Trophoblast cell (in vitro differentiated cells and primary cell): ENCODE measurements around the gene HMOX2.

ENCODE experiments used
- DNase-seq, 2 donors: peaks; one replicate each; pipeline ENCODE4 v3.0.0-alpha.2; 2016
- H2AFZ ChIP-seq: 2 replicates; pipeline ENCODE4 v1.6.1; 2013; ENCODE audit warnings: low read length, moderate library complexity, mild to moderate bottlenecking; ENCODE audit not compliant: insufficient read depth, poor library complexity
- H2AK5ac ChIP-seq: 2 replicates; pipeline ENCODE4 v1.6.1; 2013; ENCODE audit warnings: mild to moderate bottlenecking, low read length
- H2BK120ac ChIP-seq: 2 replicates; pipeline ENCODE4 v1.6.1; 2013; ENCODE audit warnings: low read length, mild to moderate bottlenecking, moderate library complexity; ENCODE audit not compliant: insufficient read depth, poor library complexity
- H2BK12ac ChIP-seq: 2 replicates; pipeline ENCODE4 v1.6.1; 2013; ENCODE audit warnings: mild to moderate bottlenecking, low read length, moderate library complexity
- H2BK5ac ChIP-seq: 2 replicates; pipeline ENCODE4 v1.6.1; 2013; ENCODE audit warnings: low read length, low read depth, moderate library complexity, mild to moderate bottlenecking; ENCODE audit not compliant: poor library complexity
- H3K14ac ChIP-seq: 2 replicates; pipeline ENCODE4 v1.6.1; 2013; ENCODE audit warnings: mild to moderate bottlenecking, low read length
- H3K18ac ChIP-seq: 2 replicates; pipeline ENCODE4 v1.6.1; 2013; ENCODE audit warnings: mild to moderate bottlenecking, low read length
- H3K23ac ChIP-seq: 2 replicates; pipeline ENCODE4 v1.6.1; 2013; ENCODE audit warnings: low read length
- H3K27ac ChIP-seq: 2 replicates; pipeline ENCODE4 v1.5.1; 2013; ENCODE audit warnings: low read depth, mild to moderate bottlenecking, inconsistent platforms, low read length, moderate library complexity
- H3K27me3 ChIP-seq: 2 replicates; pipeline ENCODE4 v1.6.1; 2013; ENCODE audit warnings: inconsistent platforms, mild to moderate bottlenecking, low read length, moderate library complexity; ENCODE audit not compliant: insufficient read depth
- H3K36me3 ChIP-seq, 2 experiments: 1 replicate in 1 of 2; 2 replicates in 1 of 2; pipeline ENCODE4 v1.6.1; 2013; ENCODE audit warnings: low read length in 2 of 2, mild to moderate bottlenecking in 2 of 2, moderate library complexity in 1 of 2; ENCODE audit not compliant: insufficient read depth in 2 of 2, control insufficient read depth in 1 of 2
- H3K4ac ChIP-seq: 2 replicates; pipeline ENCODE4 v1.6.1; 2013; ENCODE audit warnings: low read depth, mild to moderate bottlenecking, low read length, moderate library complexity
- H3K4me1 ChIP-seq, 2 experiments: 1 replicate in 1 of 2; 2 replicates in 1 of 2; pipeline ENCODE4 v1.6.1; 2013; ENCODE audit warnings: low read length in 2 of 2, mild to moderate bottlenecking in 2 of 2, moderate library complexity in 1 of 2; ENCODE audit not compliant: insufficient read depth in 2 of 2, control insufficient read depth in 1 of 2
- H3K4me2 ChIP-seq: 2 replicates; pipeline ENCODE4 v1.6.1; 2013; ENCODE audit warnings: inconsistent platforms, mild to moderate bottlenecking, low read length, moderate library complexity
- H3K4me3 ChIP-seq: 2 replicates; pipeline ENCODE4 v1.5.1; 2013; ENCODE audit warnings: mild to moderate bottlenecking, low read depth, low read length, inconsistent platforms
- H3K79me1 ChIP-seq: one replicate; pipeline ENCODE4 v1.6.1; 2013; ENCODE audit warnings: low read length
- H3K79me2 ChIP-seq: 2 replicates; pipeline ENCODE4 v1.6.1; 2013; ENCODE audit warnings: low read length, mild to moderate bottlenecking; ENCODE audit not compliant: control insufficient read depth, insufficient read depth, poor library complexity
- H3K9ac ChIP-seq: 2 replicates; pipeline ENCODE4 v1.6.1; 2013; ENCODE audit warnings: mild to moderate bottlenecking, low read length
- H3K9me3 ChIP-seq: 2 replicates; pipeline ENCODE4 v1.6.1; 2013; ENCODE audit warnings: low read depth, mild to moderate bottlenecking, control low read depth, inconsistent platforms, low read length; ENCODE audit not compliant: insufficient read depth
- H4K12ac ChIP-seq: 2 replicates; pipeline ENCODE4 v1.6.1; 2013; ENCODE audit warnings: low read depth, mild to moderate bottlenecking, low read length, moderate library complexity
- H4K8ac ChIP-seq: 2 replicates; pipeline ENCODE4 v1.6.1; 2013; ENCODE audit warnings: low read depth, mild to moderate bottlenecking, low read length, moderate library complexity
- H4K91ac ChIP-seq: one replicate; pipeline ENCODE4 v1.6.1; 2013; ENCODE audit warnings: low read depth, mild to moderate bottlenecking, low read length, moderate library complexity
- WGBS: extraction: QIAGEN DNeasy Blood & Tissue Kit; methylation state at CpG from one replicate; pipeline ENCODE4 v1.1.7; 2013; ENCODE audit warnings: missing lambda C conversion rate; ENCODE audit not compliant: insufficient read length, insufficient coverage; ENCODE audit errors: extremely low coverage; 5-methylcytosine and 5-hydroxymethylcytosine counted together

The HMOX2 gene

DNA sequence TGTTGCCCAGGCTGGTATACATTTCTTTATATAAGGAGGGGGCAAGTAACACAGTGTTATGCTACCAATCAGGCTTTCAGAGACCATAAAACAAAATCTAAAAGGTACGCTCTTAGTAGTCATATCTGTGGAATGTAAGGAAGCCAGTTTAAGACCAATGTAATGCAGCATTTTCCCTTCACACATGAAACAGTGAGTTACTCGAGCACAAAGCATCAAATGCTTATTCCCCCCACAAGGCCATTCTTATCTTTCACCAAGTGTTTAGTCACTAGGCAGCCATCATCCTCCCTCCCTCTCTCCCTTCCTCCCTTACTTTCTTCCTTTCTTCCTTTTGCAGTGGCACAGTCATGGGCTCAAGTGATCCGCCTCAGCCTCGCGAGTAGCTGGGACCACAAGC lies 12.8 kb downstream of the HMOX2 start:
- Histone ChIP-seq H3K4ac (no peak overlapping the region), H4K12ac (no peak overlapping the region), H4K91ac (no peak overlapping the region), H2BK5ac (no peak overlapping the region), H2BK12ac (no peak overlapping the region), H3K4me3 (no peak overlapping the region), H4K8ac (no peak overlapping the region), H3K27me3 (no peaks in the 10 kb centered on the region), H3K79me2 (no peaks in the 10 kb centered on the region), H3K14ac (no peak overlapping the region), H3K4me2 (no peak overlapping the region), H3K9ac (no peak overlapping the region), H3K18ac (no peak overlapping the region), H2BK120ac (no peak overlapping the region), H3K36me3 (peaks cover 0 to 1% of the 10 kb centered on the region in 2 experiments), H3K9me3 (no peaks in the 10 kb centered on the region), H2AFZ (no peak overlapping the region), H3K27ac (no peak overlapping the region), H2AK5ac (no peak overlapping the region), H3K4me1 (no peaks in the 10 kb centered on the region), H3K23ac (no peak overlapping the region), H3K79me1 (no peaks in the 10 kb centered on the region)
- peak in 1 of 2 donors; percentile 67 for DNase-seq
- WGBS: no CpG with 5 or more reads among the region's 5 CpGs

GRCh38 chr16:4491898-4492297 lies 15.7 kb downstream of the HMOX2 start:
- H3K4me3 ChIP-seq: no peak overlapping the region
- H4K91ac ChIP-seq: no peak overlapping the region
- H2BK120ac ChIP-seq: no peak overlapping the region
- no peaks in the 10 kb centered on the region for H3K9me3 ChIP-seq
- WGBS: no CpG with 5 or more reads among the region's 4 CpGs
- no peak overlapping the region for H4K12ac ChIP-seq
- no peak overlapping the region for H2BK12ac ChIP-seq
- no peak overlapping the region for H3K18ac ChIP-seq
- H4K8ac ChIP-seq: no peak overlapping the region
- no peak overlapping the region for H3K4me2 ChIP-seq
- H3K23ac ChIP-seq: no peak overlapping the region
- H3K4ac ChIP-seq: no peak overlapping the region
- H3K79me1 ChIP-seq: no peaks in the 10 kb centered on the region
- H2AFZ ChIP-seq: no peak overlapping the region
- H2BK5ac ChIP-seq: no peak overlapping the region
- no peak overlapping the region for H2AK5ac ChIP-seq
- no peaks in the 10 kb centered on the region for H3K27me3 ChIP-seq
- peaks cover 2 to 11% of the 10 kb centered on the region in 2 experiments for H3K4me1 ChIP-seq
- H3K14ac ChIP-seq: no peak overlapping the region
- no peak for DNase-seq
- H3K9ac ChIP-seq: no peak overlapping the region
- no peak overlapping the region for H3K27ac ChIP-seq
- H3K79me2 ChIP-seq: no peaks in the 10 kb centered on the region
- H3K36me3 ChIP-seq: no peaks in the 10 kb centered on the region

GRCh38 chr16:4494746-4495490 lies 18.7 kb downstream of the HMOX2 start:
- Histone ChIP-seq H2AFZ (no peak overlapping the region), H4K91ac (no peak overlapping the region), H2BK120ac (no peak overlapping the region), H3K4me3 (no peak overlapping the region), H3K27me3 (no peaks in the 10 kb centered on the region), H3K4me1 (peaks cover 5 to 17% of the 10 kb centered on the region in 2 experiments), H3K18ac (no peak overlapping the region), H3K4ac (no peak overlapping the region), H3K9ac (no peak overlapping the region), H4K8ac (no peak overlapping the region), H3K79me2 (no peaks in the 10 kb centered on the region), H2BK5ac (no peak overlapping the region), H2BK12ac (no peak overlapping the region), H3K36me3 (no peaks in the 10 kb centered on the region), H3K23ac (no peak overlapping the region), H3K27ac (no peak overlapping the region), H3K79me1 (no peaks in the 10 kb centered on the region), H3K14ac (no peak overlapping the region), H4K12ac (no peak overlapping the region), H2AK5ac (no peak overlapping the region), H3K4me2 (no peak overlapping the region), H3K9me3 (no peaks in the 10 kb centered on the region)
- DNase-seq: peak; percentile 73 to 87
- no CpG with 5 or more reads among the region's 6 CpGs for WGBS

GRCh38 chr16:4495766-4496165 lies 19.6 kb downstream of the HMOX2 start:
- no peak overlapping the region for H4K12ac ChIP-seq
- no peak overlapping the region for H4K8ac ChIP-seq
- no peak overlapping the region for H3K4ac ChIP-seq
- no peak overlapping the region for H3K27ac ChIP-seq
- H3K9ac ChIP-seq: no peak overlapping the region
- H2BK5ac ChIP-seq: no peak overlapping the region
- no peak overlapping the region for H3K14ac ChIP-seq
- no peak overlapping the region for H3K23ac ChIP-seq
- WGBS: no CpG with 5 or more reads among the region's 2 CpGs
- peak; percentile 56 to 82 for DNase-seq
- no peak overlapping the region for H4K91ac ChIP-seq
- no peak overlapping the region for H3K4me3 ChIP-seq
- H2AFZ ChIP-seq: no peak overlapping the region
- no peaks in the 10 kb centered on the region for H3K79me1 ChIP-seq
- no peaks in the 10 kb centered on the region for H3K79me2 ChIP-seq
- H3K18ac ChIP-seq: no peak overlapping the region
- no peak overlapping the region for H3K4me2 ChIP-seq
- H3K4me1 ChIP-seq: peaks cover 10 to 23% of the 10 kb centered on the region in 2 experiments
- H2BK120ac ChIP-seq: no peak overlapping the region
- H3K36me3 ChIP-seq: no peaks in the 10 kb centered on the region
- H3K27me3 ChIP-seq: no peaks in the 10 kb centered on the region
- no peak overlapping the region for H2BK12ac ChIP-seq
- no peak overlapping the region for H2AK5ac ChIP-seq
- no peaks in the 10 kb centered on the region for H3K9me3 ChIP-seq
